HEK293 (cell line): Measurements from ENCODE around the gene GRIK2.

Source experiments
- CTCF ChIA-PET: fragments of 350-600 bp; formaldehyde crosslinking; extraction: SDS; loops from one replicate; lab custom pipeline; 2021; ENCODE audit warnings: antibody characterized with exemption; lab: Yijun Ruan, JAX
- POLR2A ChIA-PET: fragments of 300-600 bp; formaldehyde crosslinking; extraction: SDS; loops from one replicate; lab custom pipeline; 2020; ENCODE audit warnings: antibody characterized with exemption, inconsistent platforms; lab: Yijun Ruan, JAX
- H3K27ac ChIP-seq: fragments of 200-500 bp; sonication (Bioruptor generic); 2 replicates; pipeline ENCODE4 v1.5.1; 2014; ENCODE audit warnings: low read depth, low read length, control low read depth, inconsistent platforms; ENCODE audit errors: extremely low read depth
- H3K36me3 ChIP-seq, 2 experiments: fragments of 200-500 bp in 1 of 2; sonication (Bioruptor generic) in 1 of 2; 1 replicate in 1 of 2; 2 replicates in 1 of 2; pipeline ENCODE4 v1.5.1; 2014 to 2017; ENCODE audit warnings: inconsistent platforms in 2 of 2, low read length in 2 of 2; ENCODE audit not compliant: control insufficient read depth in 2 of 2, insufficient read depth in 1 of 2
- H3K4me1 ChIP-seq: fragments of 200-500 bp; sonication (Bioruptor generic); 2 replicates; pipeline ENCODE4 v1.5.1; 2014; ENCODE audit warnings: mild to moderate bottlenecking, low read length, inconsistent platforms; ENCODE audit not compliant: control insufficient read depth, insufficient read depth
- H3K4me3 ChIP-seq: 2 replicates; pipeline ENCODE4 v1.5.1; 2011; ENCODE audit warnings: low read depth, mild to moderate bottlenecking, control low read depth, low read length, moderate library complexity
- H3K9me3 ChIP-seq: fragments of 200-500 bp; sonication (Bioruptor generic); 2 replicates; pipeline ENCODE4 v1.5.1; 2014; ENCODE audit warnings: low read depth, low read length, inconsistent platforms; ENCODE audit not compliant: control insufficient read depth, insufficient read depth
- FEZF1 ChIP-seq: fragments of 450-650 bp; formaldehyde crosslinking; IDR thresholded peaks from 2 replicates; pipeline ENCODE4 v1.5.1; 2016; ENCODE audit warnings: missing biosample characterization, missing genetic modification characterization
- GLI4 ChIP-seq: fragments of 450-650 bp; formaldehyde crosslinking; IDR thresholded peaks from 2 replicates; pipeline ENCODE4 v1.5.1; 2016; ENCODE audit warnings: missing biosample characterization, missing genetic modification characterization
- HOXD13 ChIP-seq: sonication (generic); formaldehyde crosslinking; IDR thresholded peaks from 2 replicates; pipeline ENCODE4 v1.8.0; 2022; ENCODE audit warnings: missing genetic modification reagents, borderline replicate concordance
- MYNN ChIP-seq: fragments of 450-650 bp; formaldehyde crosslinking; IDR thresholded peaks from 2 replicates; pipeline ENCODE4 v1.5.1; 2016; ENCODE audit warnings: missing biosample characterization, missing genetic modification characterization, borderline replicate concordance
- MZF1 ChIP-seq: fragments of 450-650 bp; formaldehyde crosslinking; IDR thresholded peaks from 2 replicates; pipeline ENCODE4 v1.5.1; 2017; ENCODE audit warnings: missing biosample characterization, missing genetic modification characterization, borderline replicate concordance
- SP3 ChIP-seq: fragments of 450-650 bp; formaldehyde crosslinking; IDR thresholded peaks from 2 replicates; pipeline ENCODE4 v1.5.1; 2016; ENCODE audit warnings: missing biosample characterization, missing genetic modification characterization
- TCF7L2 ChIP-seq: IDR thresholded peaks from 2 replicates; pipeline ENCODE4 v1.6.1; 2011; ENCODE audit warnings: low read depth, mild to moderate bottlenecking, inconsistent platforms, low read length, moderate library complexity, borderline replicate concordance
- ZBTB17 ChIP-seq: fragments of 450-650 bp; formaldehyde crosslinking; IDR thresholded peaks from 2 replicates; pipeline ENCODE4 v1.5.1; 2016; ENCODE audit warnings: missing biosample characterization, missing genetic modification characterization
- ZBTB8A ChIP-seq: fragments of 450-650 bp; formaldehyde crosslinking; IDR thresholded peaks from 2 replicates; pipeline ENCODE4 v1.5.1; 2016; ENCODE audit warnings: missing biosample characterization, missing genetic modification characterization
- ZEB2 ChIP-seq: fragments of 450-650 bp; formaldehyde crosslinking; IDR thresholded peaks from 2 replicates; pipeline ENCODE4 v1.5.1; 2016; ENCODE audit warnings: missing biosample characterization, missing genetic modification characterization
- ZIC2 ChIP-seq: fragments of 450-650 bp; formaldehyde crosslinking; IDR thresholded peaks from 2 replicates; pipeline ENCODE4 v1.5.1; 2016; ENCODE audit warnings: missing biosample characterization, missing genetic modification characterization
- ZNF132 ChIP-seq: fragments of 450-650 bp; formaldehyde crosslinking; IDR thresholded peaks from 2 replicates; pipeline ENCODE4 v1.5.1; 2017; ENCODE audit warnings: missing biosample characterization, missing genetic modification characterization, borderline replicate concordance
- ZNF157 ChIP-seq: fragments of 450-650 bp; formaldehyde crosslinking; IDR thresholded peaks from 2 replicates; pipeline ENCODE4 v1.5.1; 2016; ENCODE audit warnings: missing biosample characterization, missing genetic modification characterization
- ZNF221 ChIP-seq: fragments of 450-650 bp; formaldehyde crosslinking; IDR thresholded peaks from 2 replicates; pipeline ENCODE4 v1.5.1; 2017; ENCODE audit warnings: missing biosample characterization, missing genetic modification characterization, borderline replicate concordance
- ZNF248 ChIP-seq: fragments of 450-650 bp; formaldehyde crosslinking; IDR thresholded peaks from 2 replicates; pipeline ENCODE4 v1.5.1; 2017; ENCODE audit warnings: missing biosample characterization, missing genetic modification characterization
- ZNF274 ChIP-seq, 2 experiments: fragments of 200-500 bp in 1 of 2; fragments of 450-650 bp in 1 of 2; sonication (Bioruptor generic) in 1 of 2; formaldehyde crosslinking in 1 of 2; IDR thresholded peaks; 2 replicates each; pipeline versions ENCODE4 v1.5.1 to v1.6.1; 2014 to 2016; ENCODE audit warnings: borderline replicate concordance in 1 of 2, inconsistent platforms in 1 of 2, low read length in 1 of 2, missing biosample characterization in 1 of 2, missing genetic modification characterization in 1 of 2
- ZNF341 ChIP-seq: fragments of 450-650 bp; formaldehyde crosslinking; IDR thresholded peaks from 2 replicates; pipeline ENCODE4; 2016; ENCODE audit warnings: low read depth, missing biosample characterization, missing genetic modification characterization
- ZNF354C ChIP-seq: fragments of 450-650 bp; formaldehyde crosslinking; IDR thresholded peaks from 2 replicates; pipeline ENCODE4 v1.5.1; 2016; ENCODE audit warnings: missing biosample characterization, missing genetic modification characterization, low read depth, borderline replicate concordance
- ZNF48 ChIP-seq: fragments of 450-650 bp; formaldehyde crosslinking; IDR thresholded peaks from 2 replicates; pipeline ENCODE4 v1.5.1; 2016; ENCODE audit warnings: missing biosample characterization, missing genetic modification characterization
- ZNF548 ChIP-seq: fragments of 450-650 bp; formaldehyde crosslinking; IDR thresholded peaks from 2 replicates; pipeline ENCODE4 v1.5.1; 2016; ENCODE audit warnings: missing biosample characterization, missing genetic modification characterization
- ZNF624 ChIP-seq: fragments of 450-650 bp; formaldehyde crosslinking; IDR thresholded peaks from 2 replicates; pipeline ENCODE4 v1.5.1; 2017; ENCODE audit warnings: missing biosample characterization, missing genetic modification characterization
- ZNF658 ChIP-seq: fragments of 450-650 bp; formaldehyde crosslinking; IDR thresholded peaks from 2 replicates; pipeline ENCODE4; 2016; ENCODE audit warnings: missing biosample characterization, missing genetic modification characterization
- ZNF747 ChIP-seq: fragments of 450-650 bp; formaldehyde crosslinking; IDR thresholded peaks from 2 replicates; pipeline ENCODE4 v1.5.1; 2016; ENCODE audit warnings: missing biosample characterization, missing genetic modification characterization
- ZNF785 ChIP-seq: fragments of 450-650 bp; formaldehyde crosslinking; IDR thresholded peaks from 2 replicates; pipeline ENCODE4 v1.5.1; 2016; ENCODE audit warnings: missing biosample characterization, missing genetic modification characterization
- ZSCAN23 ChIP-seq: fragments of 450-650 bp; formaldehyde crosslinking; IDR thresholded peaks from 2 replicates; pipeline ENCODE4 v1.5.1; 2016; ENCODE audit warnings: missing biosample characterization, missing genetic modification characterization
- TF ChIP-seq, protein P1 (sequence below): fragments of 450-650 bp; formaldehyde crosslinking; IDR thresholded peaks from 2 replicates; pipeline ENCODE4 v1.5.1; 2016; ENCODE audit warnings: missing biosample characterization, missing genetic modification characterization
- TF ChIP-seq, protein P2 (sequence below): fragments of 450-650 bp; formaldehyde crosslinking; IDR thresholded peaks from 2 replicates; pipeline ENCODE4 v1.5.1; 2016; ENCODE audit warnings: missing biosample characterization, missing genetic modification characterization

The GRIK2 gene

DNA sequence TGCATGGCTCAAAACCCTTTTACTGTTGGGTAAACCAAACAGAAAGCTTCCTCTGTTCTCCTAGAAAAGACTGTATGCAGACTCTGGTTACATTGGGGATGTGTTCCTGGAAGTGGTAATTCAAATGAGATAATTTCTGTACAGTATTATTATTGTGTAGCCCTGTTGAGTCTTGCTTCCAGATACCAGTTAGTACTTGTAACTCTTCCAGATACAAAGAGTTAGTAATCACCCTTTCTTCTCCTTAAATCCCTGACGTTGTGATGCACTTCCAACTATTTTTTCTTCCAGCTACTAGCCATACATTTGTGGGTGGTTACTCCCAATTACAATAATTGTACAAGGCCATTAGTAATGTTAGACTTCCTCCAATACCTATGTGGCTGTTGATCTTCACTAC is 42.3 kb upstream of the GRIK2 start:
- CTCF ChIA-PET: no interaction called here
- no peak for TF ChIP-seq ZNF248 (tag by site-specific recombination)
- TF ChIP-seq ZNF274 (IDR thresholded peaks at IDR 0.05; ENCODE audit: low read length): no peak
- TF ChIP-seq ZNF274 (tag by site-specific recombination; IDR thresholded peaks at IDR 0.05; ENCODE audit: borderline replicate concordance): no peak
- TF ChIP-seq ZBTB8A (tag by site-specific recombination): no peak
- no peak for TF ChIP-seq ZNF354C (tag by site-specific recombination)
- TF ChIP-seq, all 188 proteins: peak for 0
- no peaks in the 10 kb centered on the region for H3K36me3 ChIP-seq
- POLR2A ChIA-PET: no interaction called here
- H3K9me3 ChIP-seq: no peaks in the 10 kb centered on the region
- H3K27ac ChIP-seq: no peak overlapping the region
- H3K4me3 ChIP-seq: no peak overlapping the region
- no peaks in the 10 kb centered on the region for H3K4me1 ChIP-seq

DNA sequence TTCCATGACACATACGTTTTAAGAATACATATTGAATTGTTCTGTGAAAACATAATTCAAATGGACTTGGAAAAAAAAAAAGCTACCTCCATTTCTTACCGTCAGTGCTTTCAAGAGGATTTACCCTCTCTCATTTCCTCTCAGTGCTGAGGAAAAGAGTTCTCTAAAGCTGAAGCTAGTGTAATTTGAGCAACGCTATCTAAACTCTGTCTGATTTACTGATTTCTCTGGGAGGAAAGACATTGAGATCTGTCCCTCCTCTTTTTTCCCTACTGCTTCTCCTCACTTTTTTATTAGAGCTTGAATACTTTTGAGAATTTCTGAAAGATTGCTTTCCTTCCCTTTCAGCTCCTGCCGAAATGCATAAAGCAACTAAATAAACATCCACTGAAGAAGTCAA is 41.2 kb upstream of the GRIK2 start:
- no peak for TF ChIP-seq TCF7L2
- TF ChIP-seq ZNF341 (tag by site-specific recombination): no peak
- ChIA-PET POLR2A (no interaction called here), CTCF (no interaction called here)

DNA sequence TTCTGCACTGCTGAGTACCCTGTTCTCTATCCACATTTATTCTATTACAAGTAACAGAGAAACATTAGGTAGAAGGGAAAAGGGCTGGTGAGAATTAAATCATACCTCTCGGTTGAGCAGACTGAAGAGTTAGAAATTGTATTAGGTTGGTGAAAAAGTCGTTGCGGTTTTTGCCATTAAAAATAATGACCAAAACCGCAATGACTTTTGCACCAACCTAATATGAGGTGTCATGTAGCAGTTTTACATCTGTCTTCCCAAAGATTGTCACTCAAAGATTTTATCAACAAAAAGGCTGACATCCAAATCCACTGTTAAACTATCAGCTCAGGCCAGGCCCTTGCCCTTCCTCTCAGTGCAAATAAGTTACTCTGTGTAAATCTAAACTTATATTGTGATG is 28.3 kb upstream of the GRIK2 start:
- TF ChIP-seq ZNF157 (tag by site-specific recombination) (no peak), ZNF132 (no peak), ZNF221 (tag by site-specific recombination) (no peak), ZBTB8A (tag by site-specific recombination) (no peak), ZNF624 (no peak), ZNF785 (tag by site-specific recombination) (no peak), FEZF1 (no peak), GLI4 (tag by site-specific recombination) (no peak), ZNF658 (tag by site-specific recombination) (no peak)
- Histone ChIP-seq H3K27ac (no peak overlapping the region), H3K36me3 (no peaks in the 10 kb centered on the region), H3K4me3 (no peak overlapping the region), H3K9me3 (no peaks in the 10 kb centered on the region), H3K4me1 (no peaks in the 10 kb centered on the region)
- POLR2A ChIA-PET: no interaction called here
- CTCF ChIA-PET: no interaction called here

More for the DNA sequence above, 41.2 kb upstream of the GRIK2 start:
- H3K4me3 ChIP-seq: no peak overlapping the region
- no peaks in the 10 kb centered on the region for H3K9me3 ChIP-seq
- H3K27ac ChIP-seq: no peak overlapping the region
- no peaks in the 10 kb centered on the region for H3K4me1 ChIP-seq
- no peaks in the 10 kb centered on the region for H3K36me3 ChIP-seq

GRCh38 chr6:101379926-101380325 is 13.6 kb upstream of the GRIK2 start:
- no peaks in the 10 kb centered on the region for H3K9me3 ChIP-seq
- H3K4me3 ChIP-seq: no peak overlapping the region
- ChIA-PET POLR2A (no interaction called here), CTCF (interaction anchor here (1.0 kb wide), 1 partner anchor 15 kb away, joined by 3 read pairs; no protein-coding TSS in a partner anchor)
- H3K36me3 ChIP-seq: no peaks in the 10 kb centered on the region
- no peaks in the 10 kb centered on the region for H3K4me1 ChIP-seq
- H3K27ac ChIP-seq: no peak overlapping the region
- no peak for TF ChIP-seq ZBTB17 (tag by site-specific recombination)
- TF ChIP-seq ZEB2 (tag by site-specific recombination): no peak
- no peak for TF ChIP-seq ZIC2 (tag by site-specific recombination)
- TF ChIP-seq, protein P1, sequence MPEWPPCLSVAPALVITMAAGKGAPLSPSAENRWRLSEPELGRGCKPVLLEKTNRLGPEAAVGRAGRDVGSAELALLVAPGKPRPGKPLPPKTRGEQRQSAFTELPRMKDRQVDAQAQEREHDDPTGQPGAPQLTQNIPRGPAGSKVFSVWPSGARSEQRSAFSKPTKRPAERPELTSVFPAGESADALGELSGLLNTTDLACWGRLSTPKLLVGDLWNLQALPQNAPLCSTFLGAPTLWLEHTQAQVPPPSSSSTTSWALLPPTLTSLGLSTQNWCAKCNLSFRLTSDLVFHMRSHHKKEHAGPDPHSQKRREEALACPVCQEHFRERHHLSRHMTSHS (tag by site-specific recombination): no peak
- TF ChIP-seq ZNF548 (tag by site-specific recombination): no peak
- no peak for TF ChIP-seq ZSCAN23 (tag by site-specific recombination)
- TF ChIP-seq ZBTB8A (tag by site-specific recombination): no peak
- TF ChIP-seq HOXD13 (CRISPR knock-in tag): no peak
- TF ChIP-seq, protein P2, sequence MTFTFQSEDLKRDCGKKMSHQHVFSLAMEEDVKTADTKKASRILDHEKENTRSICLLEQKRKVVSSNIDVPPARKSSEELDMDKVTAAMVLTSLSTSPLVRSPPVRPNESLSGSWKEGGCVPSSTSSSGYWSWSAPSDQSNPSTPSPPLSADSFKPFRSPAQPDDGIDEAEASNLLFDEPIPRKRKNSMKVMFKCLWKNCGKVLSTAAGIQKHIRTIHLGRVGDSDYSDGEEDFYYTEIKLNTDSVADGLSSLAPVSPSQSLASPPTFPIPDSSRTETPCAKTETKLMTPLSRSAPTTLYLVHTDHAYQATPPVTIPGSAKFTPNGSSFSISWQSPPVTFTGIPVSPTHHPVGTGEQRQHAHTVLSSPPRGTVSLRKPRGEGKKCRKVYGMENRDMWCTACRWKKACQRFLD (tag by site-specific recombination): no peak
- TF ChIP-seq ZNF747 (tag by site-specific recombination): no peak
- TF ChIP-seq MYNN: no peak
- TF ChIP-seq ZNF48 (tag by site-specific recombination): no peak
- TF ChIP-seq SP3 (tag by site-specific recombination): no peak
- TF ChIP-seq MZF1 (tag by site-specific recombination): no peak
